ENCODE measurements around the gene CRIP2. TPM values are rescaled to one million over a fixed set of nuclear protein-coding genes. Genes with fewer than 3 reads are reported as not detected.

Gene CRIP2
- total and polyA plus RNA-seq, 2 donors (not counting 3 experiments of a cell fraction or from before 2014, with no cell fraction given) = 322 to 954 TPM

DNA sequence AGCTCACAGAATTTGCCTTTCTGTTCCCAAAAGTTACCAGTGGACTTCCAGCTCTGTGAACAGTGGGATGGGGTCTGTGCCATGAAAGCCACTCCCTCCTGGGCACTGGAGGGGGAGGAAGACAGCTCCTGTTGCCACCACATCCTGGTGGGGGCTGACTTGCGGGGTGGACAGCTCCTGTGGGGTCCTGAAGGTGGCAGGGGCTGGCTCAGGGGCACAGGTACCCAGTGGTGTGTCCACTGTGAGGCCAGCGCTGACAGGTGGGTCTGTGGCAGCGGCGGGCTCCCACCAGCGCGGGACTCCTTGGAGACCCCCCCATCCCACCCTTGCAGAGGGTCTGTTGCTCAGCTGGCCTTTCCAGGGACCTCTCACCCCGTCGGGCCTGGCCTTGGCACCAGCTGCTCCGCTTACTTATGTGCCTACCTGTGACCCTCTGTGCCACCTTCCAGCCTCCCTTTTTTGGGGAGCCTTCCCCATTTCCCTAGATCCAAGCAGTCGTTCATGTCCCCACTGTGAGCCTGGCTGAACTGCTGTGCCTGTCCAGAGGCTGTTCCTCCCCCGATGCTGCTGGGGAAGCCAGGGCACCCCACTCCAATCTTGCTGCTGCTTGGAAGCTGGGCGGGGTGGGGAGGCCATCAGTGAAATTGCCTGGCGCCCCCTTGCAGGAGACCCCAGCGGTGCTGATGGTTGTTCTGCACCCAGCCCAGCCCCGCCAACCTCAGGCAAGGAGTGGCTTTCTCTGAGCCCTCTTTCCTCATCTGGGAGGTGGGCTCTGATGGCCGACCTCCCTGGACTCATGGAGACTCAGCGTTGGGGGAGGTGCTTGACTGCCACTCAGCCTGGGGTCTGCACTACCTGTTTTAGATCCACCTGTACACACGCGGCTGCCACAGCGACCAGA lies 18.6 kb downstream of the CRIP2 start:
- Histone ChIP-seq H3K9me3 (replicated peaks; ENCODE audit: control insufficient read depth, insufficient read depth, low read length) (no peaks in the 10 kb centered on the region), H4K20me1 (replicated peaks; ENCODE audit: control insufficient read depth, extremely low read depth, insufficient read depth, low read length) (no peaks in the 10 kb centered on the region), H3K36me3 (ENCODE audit: control insufficient read depth in 2 of 2, extremely low read depth in 1 of 2, insufficient read depth in 2 of 2, low read length in 2 of 2) (no peaks in the 10 kb centered on the region), H3K4me2 (ENCODE audit: insufficient read depth, low read length) (no peak overlapping the region), H3K79me2 (ENCODE audit: control insufficient read depth, insufficient read depth, low read length) (peaks cover 3% of the 10 kb centered on the region), H3K9ac (replicated peaks; ENCODE audit: extremely low read depth, insufficient read depth, low read length) (no peak overlapping the region), H3K4me1 (ENCODE audit: control insufficient read depth, extremely low read depth, insufficient read depth, low read length) (peaks cover 2% of the 10 kb centered on the region), H3K27ac (ENCODE audit: insufficient read depth, low read depth, low read length) (no peak overlapping the region), H3K27me3 (ENCODE audit: control insufficient read depth in 2 of 2, insufficient read depth in 2 of 2, low read length in 2 of 2) (no peaks in the 10 kb centered on the region), H2AFZ (ENCODE audit: low read depth, low read length) (no peak overlapping the region), H3K4me3 (replicated peaks in 1 of 3; ENCODE audit: insufficient read depth in 1 of 3, low read depth in 1 of 3, low read length in 3 of 3) (no peak overlapping the region), H3K9me1 (replicated peaks; ENCODE audit: control insufficient read depth, extremely low read depth, insufficient read depth, low read length) (no peaks in the 10 kb centered on the region)
- dilution Hi-C loops (cut with MboI; ENCODE audit: extremely low pct_ligation_motif_present, low sequenced_read_pairs) = no loop called here
- TF ChIP-seq POLR2AphosphoS5 (IDR thresholded peaks at IDR 0.05; ENCODE audit: insufficient read depth, low read depth, low read length) (no peak), MYC (IDR thresholded peaks at IDR 0.05; ENCODE audit: low read depth, low read length) (no peak), FOS (IDR thresholded peaks at IDR 0.05; ENCODE audit: borderline replicate concordance, insufficient read depth, low read length) (no peak), POLR2A (IDR thresholded peaks at IDR 0.05; ENCODE audit: low read depth, low read length) (no peak), GATA2 (IDR thresholded peaks at IDR 0.05; ENCODE audit: insufficient read depth, insufficient read length, low read depth, low read length) (no peak), JUN (IDR thresholded peaks at IDR 0.05; ENCODE audit: borderline replicate concordance, insufficient read depth, insufficient read length, low read depth) (no peak)
- TF ChIP-seq, protein P1, sequence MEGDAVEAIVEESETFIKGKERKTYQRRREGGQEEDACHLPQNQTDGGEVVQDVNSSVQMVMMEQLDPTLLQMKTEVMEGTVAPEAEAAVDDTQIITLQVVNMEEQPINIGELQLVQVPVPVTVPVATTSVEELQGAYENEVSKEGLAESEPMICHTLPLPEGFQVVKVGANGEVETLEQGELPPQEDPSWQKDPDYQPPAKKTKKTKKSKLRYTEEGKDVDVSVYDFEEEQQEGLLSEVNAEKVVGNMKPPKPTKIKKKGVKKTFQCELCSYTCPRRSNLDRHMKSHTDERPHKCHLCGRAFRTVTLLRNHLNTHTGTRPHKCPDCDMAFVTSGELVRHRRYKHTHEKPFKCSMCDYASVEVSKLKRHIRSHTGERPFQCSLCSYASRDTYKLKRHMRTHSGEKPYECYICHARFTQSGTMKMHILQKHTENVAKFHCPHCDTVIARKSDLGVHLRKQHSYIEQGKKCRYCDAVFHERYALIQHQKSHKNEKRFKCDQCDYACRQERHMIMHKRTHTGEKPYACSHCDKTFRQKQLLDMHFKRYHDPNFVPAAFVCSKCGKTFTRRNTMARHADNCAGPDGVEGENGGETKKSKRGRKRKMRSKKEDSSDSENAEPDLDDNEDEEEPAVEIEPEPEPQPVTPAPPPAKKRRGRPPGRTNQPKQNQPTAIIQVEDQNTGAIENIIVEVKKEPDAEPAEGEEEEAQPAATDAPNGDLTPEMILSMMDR (IDR thresholded peaks at IDR 0.05; ENCODE audit: extremely low read depth in 1 of 2, insufficient read depth in 1 of 2, low read depth in 1 of 2, low read length in 2 of 2) = no peak
- ChIA-PET CTCF (interaction anchor here (2.0 to 5.1 kb wide), 2 partner anchors 35 to 122 kb away, joined by 7 to 239 read pairs; no protein-coding TSS in a partner anchor), POLR2A (no interaction called here)
- FAIRE-seq = no peak
- BruUV-seq (replicated peaks) = no TSS peak
- intact Hi-C loops (cut with micrococcal nuclease) = loop anchor here (5.0 kb wide), 2 partner anchors 296 to 816 kb away; no protein-coding TSS in a partner anchor
- DNase-seq (ENCODE audit: low read depth, low spot score) = no peak

All from endothelial cell of umbilical vein (primary cell).